GM23248 (cell line): ENCODE results near the gene FAM43A. TPM values are rescaled to one million over a fixed set of nuclear protein-coding genes. Genes with fewer than 3 reads are reported as not detected.

Source experiments
- DNase-seq: peaks from one replicate; pipeline ENCODE4 v3.0.0-alpha.2; 2015
- H2AFZ ChIP-seq: fragments of 200-600 bp; sonication (generic); 2 replicates; pipeline ENCODE4 v1.6.1; 2016; ENCODE audit warnings: antibody characterized with exemption
- H3F3A ChIP-seq: fragments of 200-600 bp; sonication (generic); 2 replicates; pipeline ENCODE4 v1.6.1; 2016; ENCODE audit warnings: mild to moderate bottlenecking, antibody characterized with exemption, mixed run types; ENCODE audit not compliant: insufficient read depth
- H3K27ac ChIP-seq: fragments of 200-600 bp; sonication (generic); 2 replicates; pipeline ENCODE4 v1.5.1; 2016; ENCODE audit warnings: mild to moderate bottlenecking
- H3K27me3 ChIP-seq: fragments of 200-600 bp; sonication (generic); replicated peaks from 2 replicates; pipeline ENCODE4 v1.6.1; 2016; ENCODE audit warnings: mild to moderate bottlenecking; ENCODE audit not compliant: insufficient read depth
- H3K36me3 ChIP-seq: fragments of 200-600 bp; sonication (generic); 2 replicates; pipeline ENCODE4 v1.6.1; 2016; ENCODE audit warnings: low read depth, mild to moderate bottlenecking
- H3K4me1 ChIP-seq: fragments of 200-600 bp; sonication (generic); 2 replicates; pipeline ENCODE4 v1.6.1; 2016; ENCODE audit warnings: mild to moderate bottlenecking; ENCODE audit not compliant: insufficient read depth
- H3K4me2 ChIP-seq: fragments of 200-600 bp; sonication (generic); one replicate; pipeline ENCODE4 v1.6.1; 2016; ENCODE audit warnings: mild to moderate bottlenecking; ENCODE audit not compliant: unreplicated experiment
- H3K4me3 ChIP-seq: fragments of 200-600 bp; sonication (generic); 2 replicates; pipeline ENCODE4 v1.5.1; 2016; ENCODE audit warnings: mild to moderate bottlenecking
- H3K79me2 ChIP-seq: fragments of 200-600 bp; sonication (generic); 2 replicates; pipeline ENCODE4 v1.6.1; 2016; ENCODE audit warnings: mild to moderate bottlenecking; ENCODE audit not compliant: insufficient read depth
- H3K9ac ChIP-seq: fragments of 200-600 bp; sonication (generic); 2 replicates; pipeline ENCODE4 v1.6.1; 2016; ENCODE audit warnings: mild to moderate bottlenecking
- H3K9me2 ChIP-seq: fragments of 200-600 bp; sonication (generic); 2 replicates; pipeline ENCODE4 v1.6.1; 2016; ENCODE audit warnings: mixed run types, mild to moderate bottlenecking, moderate library complexity; ENCODE audit not compliant: insufficient read depth
- H3K9me3 ChIP-seq: fragments of 200-600 bp; sonication (generic); one replicate; pipeline ENCODE4 v1.6.1; 2017; ENCODE audit warnings: low read depth
- H4K20me1 ChIP-seq: fragments of 200-600 bp; sonication (generic); 2 replicates; pipeline ENCODE4 v1.6.0; 2016; ENCODE audit not compliant: insufficient read depth
- EZH2 ChIP-seq: fragments of 200-600 bp; sonication (generic); IDR thresholded peaks from 2 replicates; pipeline ENCODE4 v1.6.1; 2018; ENCODE audit warnings: antibody characterized with exemption, mild to moderate bottlenecking; ENCODE audit not compliant: insufficient read depth, poor library complexity, severe bottlenecking
- EZH2phosphoT487 ChIP-seq: fragments of 200-600 bp; sonication (generic); IDR thresholded peaks from 2 replicates; pipeline ENCODE4 v1.6.1; 2018; ENCODE audit warnings: antibody characterized with exemption, moderate library complexity, mild to moderate bottlenecking, low read depth; ENCODE audit not compliant: insufficient read depth
- WGBS, 2 experiments: methylation state at CpG; one replicate each; pipeline ENCODE4 v1.1.6; 2015 to 2017; ENCODE audit warnings: low lambda C conversion rate in 2 of 2, low coverage in 1 of 2; ENCODE audit errors: missing lambda C conversion rate in 2 of 2; 5-methylcytosine and 5-hydroxymethylcytosine counted together
- in situ Hi-C: fragments of 300-500 bp; cut with MboI; formaldehyde crosslinking; loops from 2 replicates; pipeline ENCODE4 v1.15.0; 2020
- polyA plus RNA-seq: library from polyadenylated mRNA; unstranded; fragments of >200 nt; fragmentation: Nextera tagmentation; extraction: Ambion mirVana; gene quantifications from 2 replicates; pipeline ENCODE4 v1.2.1, GENCODE V29; 2016
- total RNA-seq: library from RNA; depleted of rRNA; stranded (reverse); fragments of >200 nt; shearing (Covaris generic); gene quantifications from 2 replicates; pipeline ENCODE4 v1.2.3, GENCODE V29; 2014

FAM43A gene
- total and polyA plus RNA-seq, 2 experiments from 2014 or later: 8.0 to 23.0 TPM

- no peaks in the 10 kb centered on the region for H3K4me1 ChIP-seq
- H3K4me2 ChIP-seq: no peak overlapping the region
- in situ Hi-C loops: no loop called here
- WGBS, 2 experiments: 78% methylated on average over 9 of the region's 9 CpGs
- H3K27me3 ChIP-seq: peaks cover 2% of the 10 kb centered on the region; the same call in 1 of the 2 replicates
- no peaks in the 10 kb centered on the region for H4K20me1 ChIP-seq
- H3K4me3 ChIP-seq: no peak overlapping the region
- no peak overlapping the region for H3K27ac ChIP-seq
- TF ChIP-seq EZH2phosphoT487 (no peak), EZH2 (no peak)
- no peaks in the 10 kb centered on the region for H3K79me2 ChIP-seq
- no peak overlapping the region for H2AFZ ChIP-seq
- H3K36me3 ChIP-seq: no peaks in the 10 kb centered on the region
- no peaks in the 10 kb centered on the region for H3K9me2 ChIP-seq
- no peak for DNase-seq
- no peaks in the 10 kb centered on the region for H3F3A ChIP-seq
- no peaks in the 10 kb centered on the region for H3K9me3 ChIP-seq
- H3K9ac ChIP-seq: no peak overlapping the region
Observed at GRCh38 chr3:194702545-194702944, 16.9 kb downstream of the FAM43A start.

GRCh38 chr3:194705227-194705626 lies 19.5 kb downstream of the FAM43A start:
- Histone ChIP-seq H3K9me3 (no peaks in the 10 kb centered on the region), H3K4me2 (no peak overlapping the region), H3K27ac (no peak overlapping the region), H4K20me1 (no peaks in the 10 kb centered on the region), H3F3A (no peaks in the 10 kb centered on the region), H3K27me3 (no peaks in the 10 kb centered on the region; the same call in 1 of the 2 replicates), H3K4me1 (no peaks in the 10 kb centered on the region), H3K36me3 (no peaks in the 10 kb centered on the region), H3K9me2 (no peaks in the 10 kb centered on the region), H3K9ac (no peak overlapping the region), H3K79me2 (no peaks in the 10 kb centered on the region), H2AFZ (no peak overlapping the region), H3K4me3 (no peak overlapping the region)
- TF ChIP-seq EZH2phosphoT487: no peak
- no peak for TF ChIP-seq EZH2
- DNase-seq: no peak
- 61 to 65% methylated on average over 8 of the region's 8 CpGs for WGBS, 2 experiments
- in situ Hi-C loops: no loop called here

- TF ChIP-seq EZH2phosphoT487 (no peak), EZH2 (no peak)
- H3F3A ChIP-seq: no peaks in the 10 kb centered on the region
- no peaks in the 10 kb centered on the region; the same call in 1 of the 2 replicates for H3K27me3 ChIP-seq
- H3K4me1 ChIP-seq: no peaks in the 10 kb centered on the region
- H2AFZ ChIP-seq: no peak overlapping the region
- no peaks in the 10 kb centered on the region for H3K9me3 ChIP-seq
- no peak overlapping the region for H3K9ac ChIP-seq
- no peak overlapping the region for H3K4me2 ChIP-seq
- H3K79me2 ChIP-seq: no peaks in the 10 kb centered on the region
- H3K36me3 ChIP-seq: no peaks in the 10 kb centered on the region
- no peaks in the 10 kb centered on the region for H3K9me2 ChIP-seq
- no peak overlapping the region for H3K4me3 ChIP-seq
- H3K27ac ChIP-seq: no peak overlapping the region
- 74 to 83% methylated on average over 11 of the region's 11 CpGs for WGBS, 2 experiments
- no peaks in the 10 kb centered on the region for H4K20me1 ChIP-seq
- in situ Hi-C loops: no loop called here
- no peak for DNase-seq
Observed at GRCh38 chr3:194705761-194706160, 20.1 kb downstream of the FAM43A start.

GRCh38 chr3:194707147-194707540 lies 21.5 kb downstream of the FAM43A start:
- in situ Hi-C loops: no loop called here
- no peak overlapping the region for H3K27ac ChIP-seq
- no peaks in the 10 kb centered on the region for H3K9me3 ChIP-seq
- no peak for DNase-seq
- TF ChIP-seq EZH2: no peak
- TF ChIP-seq EZH2phosphoT487: no peak
- H3K4me2 ChIP-seq: no peak overlapping the region
- H4K20me1 ChIP-seq: no peaks in the 10 kb centered on the region
- no peaks in the 10 kb centered on the region for H3K9me2 ChIP-seq
- H2AFZ ChIP-seq: no peak overlapping the region
- no peak overlapping the region for H3K4me3 ChIP-seq
- H3K9ac ChIP-seq: no peak overlapping the region
- 91 to 93% methylated on average over 7 of the region's 7 CpGs for WGBS, 2 experiments
- no peaks in the 10 kb centered on the region for H3K79me2 ChIP-seq
- no peaks in the 10 kb centered on the region; the same call in 1 of the 2 replicates for H3K27me3 ChIP-seq
- H3K4me1 ChIP-seq: no peaks in the 10 kb centered on the region
- no peaks in the 10 kb centered on the region for H3F3A ChIP-seq
- no peaks in the 10 kb centered on the region for H3K36me3 ChIP-seq

- no peaks in the 10 kb centered on the region for H3K79me2 ChIP-seq
- 79 to 83% methylated on average over 3 of the region's 3 CpGs for WGBS, 2 experiments
- H3K9ac ChIP-seq: no peak overlapping the region
- in situ Hi-C loops: no loop called here
- H3K27me3 ChIP-seq: peaks cover 5% of the 10 kb centered on the region; the same call in 1 of the 2 replicates
- H3F3A ChIP-seq: no peaks in the 10 kb centered on the region
- H3K9me3 ChIP-seq: no peaks in the 10 kb centered on the region
- H3K4me2 ChIP-seq: no peak overlapping the region
- no peaks in the 10 kb centered on the region for H3K9me2 ChIP-seq
- no peaks in the 10 kb centered on the region for H3K36me3 ChIP-seq
- H4K20me1 ChIP-seq: no peaks in the 10 kb centered on the region
- no peak overlapping the region for H2AFZ ChIP-seq
- H3K27ac ChIP-seq: no peak overlapping the region
- H3K4me3 ChIP-seq: no peak overlapping the region
- TF ChIP-seq EZH2phosphoT487: no peak
- TF ChIP-seq EZH2: no peak
- H3K4me1 ChIP-seq: no peaks in the 10 kb centered on the region
- DNase-seq: peak; percentile 17
Observed at GRCh38 chr3:194711286-194711685, 25.6 kb downstream of the FAM43A start.
